HL-60/S4 (cell line): ENCODE data around the gene DIPK1C.

Source experiments
- in situ Hi-C: fragments of 300-500 bp; cut with MboI; formaldehyde crosslinking; loops from 2 replicates; pipeline ENCODE4 v1.14.3; 2022; ENCODE audit warnings: low sequenced_read_pairs

The DIPK1C gene

DNA sequence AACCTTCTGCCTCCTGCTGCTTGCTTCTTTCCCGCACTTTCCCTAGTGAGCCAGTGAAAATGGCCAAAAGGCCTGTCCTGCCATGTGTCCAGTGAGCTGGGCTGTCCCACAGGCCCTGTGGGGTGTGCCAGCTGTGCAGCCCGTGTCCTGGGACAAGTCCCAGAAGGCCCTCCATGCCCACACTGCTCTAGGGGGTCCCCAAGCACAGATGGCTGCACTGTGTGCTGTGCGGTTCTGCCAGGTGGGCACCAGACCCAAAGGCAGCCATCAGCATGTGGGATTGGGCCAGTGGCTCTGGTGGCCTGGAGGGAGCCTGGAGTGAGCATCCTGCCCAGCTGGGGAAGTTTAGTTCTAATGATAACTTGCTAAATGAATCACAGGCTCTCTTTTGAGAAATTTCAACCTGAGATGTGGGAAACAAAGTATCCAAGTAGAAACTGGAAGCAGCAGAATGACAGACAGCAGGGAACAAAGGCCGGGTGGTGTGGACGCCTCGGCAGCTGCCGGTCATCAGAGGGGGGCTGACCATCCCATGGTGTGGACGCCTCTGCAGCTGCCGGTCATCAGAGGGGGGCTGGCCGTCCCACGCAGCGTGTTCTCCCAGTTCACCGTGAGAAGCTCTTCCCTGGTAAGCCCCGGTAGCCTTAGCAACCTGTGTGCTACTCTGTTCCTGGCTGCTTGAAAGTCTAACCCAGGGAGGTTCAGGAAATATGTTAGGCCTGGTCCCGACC is 29.2 kb upstream of the DIPK1C start:
- in situ Hi-C loops: no loop called here

DNA sequence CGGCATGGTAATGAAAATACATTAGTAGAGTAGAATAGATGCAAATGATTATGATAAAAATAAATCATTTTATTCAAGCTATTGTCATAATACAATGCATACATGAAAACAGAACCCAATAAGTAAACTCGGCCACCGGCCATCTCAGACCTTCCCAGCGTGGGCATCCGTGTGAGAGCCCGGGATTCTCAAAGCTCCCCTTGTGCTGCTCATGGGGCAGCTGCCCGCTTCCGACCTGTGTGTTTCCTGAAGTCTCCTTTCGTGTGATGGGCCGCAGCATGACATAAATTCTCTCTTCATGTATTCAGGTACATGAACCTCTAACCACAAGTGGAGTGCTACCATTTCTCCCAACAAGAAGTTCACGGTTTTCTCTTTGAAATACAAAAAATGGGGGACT is 25.6 kb upstream of the DIPK1C start:
- in situ Hi-C loops: no loop called here

DNA sequence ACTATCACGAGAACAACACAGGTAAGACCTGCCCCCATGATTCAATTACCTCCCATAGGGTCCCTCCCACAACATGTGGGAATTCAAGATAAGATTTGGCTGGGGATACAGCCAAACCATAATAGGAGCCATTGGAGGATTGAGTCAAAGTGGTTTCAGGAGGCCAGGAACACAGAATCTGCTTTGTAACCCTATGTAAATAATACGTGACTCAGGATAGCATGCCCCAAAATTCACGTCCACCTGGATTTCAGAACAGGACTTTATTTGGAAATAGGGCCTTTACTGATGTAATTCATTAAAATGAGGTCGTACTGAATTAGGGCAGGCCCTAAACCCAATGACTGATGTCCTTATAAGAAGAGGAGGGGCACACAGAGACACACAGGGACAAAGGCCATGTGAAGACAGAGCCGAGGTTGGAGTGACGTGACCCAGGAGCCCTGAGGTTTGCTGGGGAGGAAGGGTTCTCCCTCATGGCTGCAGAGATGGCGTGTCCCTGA is 23.1 kb upstream of the DIPK1C start:
- in situ Hi-C loops: no loop called here

DNA sequence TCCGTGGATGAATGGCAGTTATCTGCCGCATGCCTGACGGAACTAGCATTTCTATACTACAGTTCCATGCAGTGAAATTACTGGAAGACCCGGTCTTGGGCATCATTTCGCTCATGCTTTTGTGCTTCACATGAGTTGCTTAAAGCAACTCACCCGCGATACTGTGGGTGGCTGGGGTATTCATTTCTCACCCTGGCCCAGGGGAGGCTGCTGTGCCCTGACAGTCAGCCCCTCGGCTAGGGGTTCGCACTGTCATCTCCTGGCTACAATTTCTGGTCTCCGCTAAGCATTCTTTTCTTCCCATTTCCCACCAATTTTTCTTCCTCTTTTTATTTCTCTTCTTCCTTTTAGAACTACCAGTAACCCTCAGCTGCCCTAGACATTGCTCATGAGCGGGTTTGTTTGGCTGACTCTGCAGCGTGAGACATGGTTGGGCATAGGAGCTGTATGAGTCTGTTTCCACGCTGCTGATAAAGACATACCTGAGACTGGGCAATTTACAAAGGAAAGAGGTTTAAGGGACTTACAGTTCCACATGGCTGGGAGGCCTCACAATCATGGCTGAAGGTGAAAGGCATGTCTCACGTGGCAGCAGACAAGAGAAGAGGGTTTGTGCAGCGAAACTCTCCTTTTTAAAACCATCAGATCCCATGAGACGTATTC is 22.5 kb upstream of the DIPK1C start:
- in situ Hi-C loops: no loop called here

DNA sequence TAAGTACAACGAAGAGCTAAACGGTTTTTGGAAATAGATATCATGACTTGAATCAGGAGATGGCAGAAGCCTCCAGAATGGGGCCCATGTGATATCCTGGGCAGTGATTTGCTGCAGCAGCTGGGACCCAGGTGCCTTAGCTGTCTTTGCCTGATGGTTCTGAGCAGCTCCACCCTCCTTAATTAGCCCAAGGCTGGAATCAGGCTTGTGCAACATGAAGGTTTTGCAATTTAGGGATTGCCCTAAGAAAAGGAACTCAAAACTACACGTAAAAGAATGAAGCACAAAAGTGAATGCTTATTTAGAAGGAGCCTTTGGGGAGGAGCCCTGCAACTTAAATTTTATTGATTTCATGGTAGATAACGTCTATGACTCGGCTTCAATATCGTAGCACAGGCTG is 21.8 kb upstream of the DIPK1C start:
- in situ Hi-C loops: no loop called here

DNA sequence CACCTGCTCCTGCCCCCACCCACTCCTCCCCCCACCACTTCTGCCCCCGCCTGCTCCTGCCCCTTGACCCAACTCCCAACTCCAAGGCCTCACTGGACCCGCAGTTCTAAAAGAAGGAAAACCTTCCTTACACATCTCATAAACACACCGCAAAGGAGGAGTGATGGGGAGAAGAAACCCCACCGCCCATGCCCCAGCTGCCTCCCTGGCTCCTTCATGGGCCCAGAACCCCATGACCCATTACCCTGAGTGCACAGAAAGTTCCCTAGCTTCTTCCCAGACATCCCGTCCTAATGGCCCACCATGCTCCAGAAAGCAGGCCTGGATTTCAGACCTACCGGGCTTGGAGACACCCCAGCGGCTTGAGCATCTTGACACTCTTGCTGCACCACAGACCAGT is 21.2 kb upstream of the DIPK1C start:
- in situ Hi-C loops: no loop called here

DNA sequence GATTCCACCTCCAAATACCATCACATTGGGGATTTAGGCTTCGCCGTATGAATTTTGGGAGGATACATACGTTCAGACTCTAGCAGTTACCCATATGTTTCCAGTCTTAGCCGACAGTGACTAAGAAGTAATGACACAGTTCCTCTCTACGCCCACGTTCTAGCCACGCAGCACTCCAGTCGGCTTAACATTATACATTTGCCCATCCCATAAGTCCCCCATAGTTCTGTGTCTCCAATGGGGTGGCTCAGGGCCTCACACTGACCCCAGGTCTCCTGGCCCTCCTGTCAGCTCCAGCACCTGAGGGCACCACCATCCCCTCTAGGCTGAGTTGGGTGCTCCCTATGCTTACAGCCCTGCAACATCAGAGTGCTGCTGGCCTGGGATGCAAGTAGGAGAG is 20.7 kb upstream of the DIPK1C start:
- in situ Hi-C loops: no loop called here

DNA sequence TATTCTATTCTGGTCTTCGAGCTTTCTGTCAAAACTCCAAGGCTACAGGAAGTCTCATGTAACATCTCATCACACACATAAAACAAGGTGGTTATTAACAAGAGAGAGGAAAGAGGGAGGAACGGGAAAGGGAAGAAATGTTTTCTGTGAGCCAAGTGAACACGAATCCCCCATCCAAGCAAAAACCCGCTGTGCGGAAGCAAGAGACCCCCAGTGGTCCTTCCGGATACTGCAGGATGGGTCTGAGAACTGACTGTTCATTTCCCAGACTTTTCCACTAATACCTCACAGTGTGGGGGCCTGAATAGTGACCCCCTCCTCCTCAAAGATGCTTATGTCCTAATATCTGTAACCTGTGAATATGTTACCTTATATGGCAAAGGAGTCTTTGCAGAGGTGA is 19.0 kb upstream of the DIPK1C start:
- in situ Hi-C loops: no loop called here

DNA sequence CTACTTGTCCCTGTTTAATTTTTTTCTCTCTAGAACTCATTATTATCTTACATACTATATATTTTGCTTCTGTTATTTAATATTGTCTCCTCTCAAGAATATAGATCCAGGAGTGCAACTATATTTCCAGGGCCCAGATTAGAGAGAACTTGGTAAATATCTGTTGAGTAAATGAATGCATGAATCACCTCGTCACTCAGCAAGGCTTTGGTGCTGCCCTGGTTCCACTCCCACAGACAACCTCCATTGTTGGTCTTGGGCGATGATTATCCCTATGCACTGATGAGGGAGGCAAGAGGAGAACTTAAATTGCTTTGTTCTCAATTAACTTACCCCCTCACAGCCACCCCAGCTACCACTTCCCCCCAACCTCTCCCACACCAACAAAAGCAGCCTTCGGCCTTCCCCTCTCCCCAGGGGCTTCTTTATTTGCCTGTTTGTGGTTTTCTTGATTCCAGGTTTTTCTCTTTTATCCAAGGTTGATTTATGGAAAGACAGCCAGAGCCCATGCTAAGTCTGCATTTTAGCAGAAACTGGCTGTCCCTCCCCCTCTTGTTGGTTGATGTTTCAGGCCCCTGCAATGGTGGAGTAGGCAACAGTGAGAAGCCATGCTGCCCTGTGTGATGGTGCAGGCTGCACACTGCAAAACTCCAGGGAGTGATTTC is 17.0 kb upstream of the DIPK1C start:
- in situ Hi-C loops: no loop called here

DNA sequence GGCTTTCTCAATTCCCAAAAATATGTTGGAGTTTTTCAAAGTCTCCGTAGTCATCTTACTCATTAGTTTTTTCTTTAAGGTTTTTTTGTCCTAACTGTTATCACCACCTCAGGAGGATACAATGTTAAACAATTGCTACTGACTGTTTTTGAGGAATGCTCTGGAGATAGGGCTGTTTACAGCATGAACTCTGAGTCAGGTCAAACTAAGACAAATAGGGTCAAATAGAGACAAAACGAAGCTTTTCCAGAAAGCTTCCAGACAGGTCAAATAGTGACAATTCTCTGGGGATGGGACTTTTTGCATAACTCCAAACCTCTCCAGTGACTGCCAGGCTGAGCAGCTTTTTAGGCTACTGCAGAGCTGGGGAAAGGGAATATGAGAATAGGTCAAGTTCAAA is 15.2 kb upstream of the DIPK1C start:
- in situ Hi-C loops: no loop called here

DNA sequence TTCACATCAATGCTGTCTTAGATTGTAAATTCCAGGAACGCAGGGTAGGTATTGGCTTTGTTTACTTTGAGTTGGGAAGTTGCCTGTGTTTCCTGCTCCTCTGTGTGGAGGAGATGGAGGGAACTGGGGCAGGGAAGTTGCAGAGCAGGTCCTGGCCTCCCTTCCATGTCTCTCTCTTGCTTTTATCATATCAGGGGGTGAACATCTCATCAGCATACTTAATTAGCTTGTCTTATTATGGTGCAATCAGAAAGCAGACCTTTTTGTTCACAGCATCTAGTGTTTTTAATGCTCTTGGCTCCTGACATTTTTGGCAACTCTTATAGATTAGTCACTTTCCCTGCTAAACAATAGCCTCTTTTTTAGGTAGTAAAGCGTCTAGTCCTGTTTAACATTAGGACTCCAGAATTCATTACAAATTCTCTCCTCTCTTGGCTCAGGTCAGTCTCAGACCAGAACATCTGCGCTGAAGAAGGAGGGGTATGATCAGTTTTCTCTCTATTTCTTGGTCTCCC is 11.5 kb upstream of the DIPK1C start:
- in situ Hi-C loops: no loop called here

DNA sequence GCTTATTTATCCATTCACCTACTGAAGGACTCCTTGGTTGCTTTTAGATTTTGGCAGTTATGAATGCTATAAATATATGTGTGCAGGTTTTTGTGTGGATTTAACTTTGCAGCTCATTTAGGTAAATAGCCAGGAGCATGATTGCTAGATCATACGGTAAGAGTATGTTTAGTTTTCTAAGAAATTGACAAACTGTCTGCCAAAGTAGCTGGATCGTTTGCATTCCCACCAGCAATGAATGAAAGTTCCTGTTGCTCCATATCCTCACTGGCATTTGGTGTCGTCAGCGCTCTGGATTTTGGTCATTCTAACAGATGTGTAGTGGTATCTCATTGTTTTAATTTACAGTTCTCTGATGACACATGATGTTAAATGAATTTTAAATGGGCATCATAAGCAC is 8.7 kb upstream of the DIPK1C start:
- in situ Hi-C loops: no loop called here

DNA sequence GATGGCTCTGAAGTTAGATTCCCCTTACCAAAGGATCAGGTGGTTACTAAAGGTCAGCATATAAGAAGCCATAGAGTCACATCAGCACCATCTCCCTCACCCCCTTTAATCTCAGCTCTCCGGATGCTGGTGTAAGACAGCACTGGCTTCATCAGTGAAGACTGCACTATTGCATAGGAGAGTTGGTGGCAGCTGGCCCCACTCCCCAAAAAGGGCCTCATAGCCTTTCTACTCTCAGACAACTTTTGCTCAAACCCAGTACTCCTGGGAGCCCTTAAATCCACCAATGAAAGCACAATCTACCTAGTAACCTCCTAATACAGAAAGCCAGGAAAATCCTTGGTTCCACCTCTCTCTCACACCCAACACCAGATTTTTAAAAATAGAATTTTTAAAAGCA is 6.9 kb upstream of the DIPK1C start:
- in situ Hi-C loops: no loop called here

DNA sequence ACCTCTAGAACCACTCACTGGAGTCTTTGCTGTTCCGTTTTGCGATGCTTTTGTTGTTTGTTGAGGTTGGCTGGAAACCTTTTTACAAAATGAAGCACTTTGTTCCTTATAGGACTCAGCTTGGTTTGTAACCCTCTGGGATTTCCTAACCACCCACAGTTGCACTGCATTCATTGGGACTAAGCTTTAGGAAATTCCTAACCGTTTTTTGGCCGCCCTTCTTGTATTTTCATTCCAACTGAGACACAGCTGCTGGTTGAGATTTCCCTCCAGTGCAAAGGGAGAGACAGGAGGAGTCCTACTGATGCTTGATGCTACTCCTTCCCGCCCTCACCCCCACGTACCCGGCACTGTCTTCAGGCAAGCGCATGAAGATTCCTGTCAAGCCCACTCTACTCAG is 6.1 kb upstream of the DIPK1C start:
- in situ Hi-C loops: no loop called here

DNA sequence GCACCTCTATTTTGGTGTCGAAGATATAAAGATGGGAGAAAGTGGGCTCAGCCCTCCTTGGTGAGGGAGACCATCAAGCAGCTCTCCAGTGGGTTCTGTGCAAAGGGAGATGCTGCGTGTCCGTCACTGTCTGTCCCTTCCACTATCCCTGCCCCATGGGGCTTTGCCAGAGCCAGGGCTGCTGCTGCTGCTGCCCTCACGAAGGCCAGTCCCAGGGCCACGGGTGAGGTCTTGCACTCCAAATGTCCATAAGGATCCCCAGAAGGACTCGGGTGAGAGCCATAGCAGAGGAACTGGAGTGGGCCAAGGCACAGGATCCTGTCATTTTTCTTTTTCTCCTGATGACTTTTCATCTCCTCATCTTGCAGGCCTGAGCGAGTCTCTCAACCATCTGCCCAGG is 3.7 kb upstream of the DIPK1C start:
- in situ Hi-C loops: no loop called here

DNA sequence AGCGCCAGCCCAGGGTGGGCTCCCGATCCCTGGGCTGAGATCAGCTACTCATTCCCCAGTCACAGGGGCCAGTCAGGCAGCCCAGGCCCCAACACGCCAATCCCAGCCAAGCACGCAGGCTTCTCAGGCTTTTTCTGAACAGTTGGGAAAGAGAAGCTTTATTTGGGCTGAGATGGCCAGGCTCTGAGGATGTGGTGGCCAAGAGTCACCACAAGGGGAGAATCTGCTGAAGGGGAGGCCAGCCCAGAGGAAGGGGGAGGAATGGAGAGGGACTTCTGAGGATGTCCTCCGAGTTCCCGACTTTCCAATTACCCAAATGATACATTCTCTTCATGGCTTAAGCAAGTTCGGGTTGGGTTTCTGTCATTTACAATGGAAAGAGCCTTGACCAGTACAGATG is 2.8 kb upstream of the DIPK1C start:
- in situ Hi-C loops: no loop called here

DNA sequence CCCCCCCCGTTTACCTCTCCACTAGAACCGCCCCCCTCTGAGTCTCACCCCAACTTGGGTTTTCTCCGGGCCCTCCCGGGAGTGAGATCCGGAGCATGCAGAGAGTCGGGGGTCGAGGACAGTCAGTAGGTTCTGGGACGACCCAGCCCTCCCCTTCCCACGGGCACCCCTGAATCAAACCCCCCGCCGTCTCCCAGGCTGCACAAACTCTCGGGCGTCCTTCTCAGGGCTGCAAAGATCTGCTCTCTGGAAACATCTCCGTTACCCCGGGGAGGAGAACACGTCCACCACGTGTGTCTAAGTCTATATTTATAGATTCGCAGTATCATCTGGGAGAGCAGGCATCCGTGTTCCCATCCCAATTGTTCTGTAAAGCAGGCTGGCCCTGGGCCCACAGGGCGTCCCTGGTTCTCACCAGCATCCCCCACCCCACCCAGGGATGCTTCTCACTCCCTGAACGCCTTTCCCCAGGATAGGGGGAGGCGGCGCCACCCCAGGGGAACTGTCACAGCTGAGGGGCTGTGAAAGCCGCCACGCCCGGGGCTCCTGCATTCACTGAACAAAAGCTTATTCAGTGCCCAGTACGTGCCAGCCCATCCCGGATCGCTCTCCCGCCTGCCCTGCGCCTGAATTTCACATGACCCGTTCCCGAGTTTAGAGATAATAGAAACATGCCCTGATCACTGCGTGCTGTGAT is 765 bp upstream of the DIPK1C start:
- in situ Hi-C loops: no loop called here

DNA sequence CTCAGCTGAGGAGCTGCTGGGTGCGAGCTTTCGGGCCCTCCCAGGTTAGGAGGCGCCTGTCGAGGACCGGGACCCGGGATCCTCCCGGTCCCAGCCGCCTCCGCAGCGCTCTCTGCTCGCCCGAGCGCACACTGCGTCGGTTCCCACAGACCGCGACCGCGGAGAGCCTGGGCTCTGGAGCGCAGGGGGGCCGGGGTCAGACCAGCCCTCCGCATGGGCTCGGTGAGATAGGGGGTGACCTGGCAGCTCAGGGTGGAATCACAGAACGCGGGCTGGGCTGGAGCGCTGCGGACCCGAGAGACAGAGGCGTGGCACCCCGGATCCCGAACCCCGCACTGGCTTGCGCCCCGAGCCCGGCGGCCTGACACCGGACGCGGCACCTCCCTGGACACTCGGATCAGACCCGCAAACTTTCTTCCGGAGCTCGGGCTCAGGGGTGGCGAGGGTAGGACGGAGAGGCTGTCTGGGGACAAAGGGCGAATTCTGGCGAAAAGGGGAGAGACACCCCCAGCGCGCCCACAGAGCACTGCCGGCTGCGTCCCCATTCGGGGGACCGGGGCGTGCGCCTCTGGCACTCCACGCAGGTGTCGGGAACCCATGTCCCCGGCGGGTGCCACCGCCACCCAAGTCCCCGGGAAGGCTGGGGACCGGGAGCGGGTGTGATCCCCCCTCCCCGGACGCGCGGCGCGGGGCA is 612 bp downstream of the DIPK1C start:
- in situ Hi-C loops: no loop called here

DNA sequence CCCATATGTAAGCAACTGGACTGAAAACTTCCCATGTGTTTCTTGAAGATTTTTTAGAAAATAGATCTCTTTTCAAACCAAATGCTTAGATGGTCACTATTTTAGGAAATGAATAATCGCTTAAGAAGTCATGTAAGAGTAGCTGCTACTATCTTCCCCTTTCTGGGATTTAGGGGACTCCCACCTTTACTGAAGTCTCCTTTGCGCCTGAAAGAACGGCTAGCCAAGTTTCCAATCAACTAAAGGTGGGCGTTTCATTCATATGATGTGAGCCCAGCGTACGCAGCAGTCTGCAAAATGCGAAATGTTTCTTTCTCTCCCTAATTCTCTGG is 1.1 kb downstream of the DIPK1C start:
- in situ Hi-C loops: no loop called here

DNA sequence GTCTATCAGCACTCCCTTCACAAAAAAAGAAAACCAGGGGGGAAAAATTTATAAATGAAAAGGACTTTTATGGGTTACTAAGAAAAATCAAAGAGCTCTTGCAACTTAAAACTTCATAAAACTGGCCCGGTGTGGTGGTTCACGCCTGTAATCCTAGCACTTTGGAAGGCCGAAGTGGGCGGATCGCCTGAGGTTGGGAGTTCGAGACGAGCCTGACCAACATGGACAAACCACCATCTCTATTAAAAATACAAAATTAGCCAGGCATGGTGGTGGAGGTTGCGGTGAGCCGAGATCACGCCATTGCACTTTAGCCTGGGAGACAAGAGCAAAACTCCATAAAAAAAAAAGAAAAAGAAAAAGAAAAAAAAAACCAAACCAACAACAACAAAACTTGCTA is 1.7 kb downstream of the DIPK1C start:
- in situ Hi-C loops: no loop called here

DNA sequence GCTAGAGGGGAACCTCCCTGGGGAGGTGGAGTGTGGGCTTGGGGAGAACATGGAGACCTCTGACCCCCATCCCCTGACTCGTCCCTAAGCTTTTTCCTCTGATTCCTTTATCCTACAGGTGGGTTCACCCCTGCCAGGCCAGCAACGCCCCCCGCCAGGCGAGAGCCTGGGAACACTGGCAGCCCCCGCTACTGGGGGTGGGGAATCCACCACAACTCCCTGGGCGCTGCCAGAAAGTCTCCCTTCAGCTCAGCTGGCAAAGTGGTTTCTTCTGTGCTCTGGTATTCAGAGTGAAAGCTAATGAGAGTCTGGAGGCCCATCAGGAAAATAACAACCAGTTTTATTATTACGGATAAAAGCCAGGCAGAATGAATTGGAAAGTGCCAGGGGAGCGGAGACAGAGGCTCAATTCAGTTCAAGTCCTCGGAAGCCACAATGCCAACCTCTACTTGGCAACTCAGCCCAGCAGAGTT is 2.8 kb downstream of the DIPK1C start:
- in situ Hi-C loops: no loop called here
